ENCODE results near the gene PCDHGA12.

- TF ChIP-seq CTCF (IDR thresholded peaks at IDR 0.05) (peak; percentile 68), EZH2 (IDR thresholded peaks at IDR 0.05; ENCODE audit: borderline replicate concordance, insufficient read depth, low read depth, low read length, poor library complexity, severe bottlenecking) (no peak)
These were observed at the start of gene PCDHGA12 for GRCh38 chr5:141430332-141431113.

Measured in B cell (primary cell).